Activated naive CD4-positive, alpha-beta T cell treated with Interleukin-2 at 50 U/mL for 16 hours (primary cell): ENCODE data around the gene BNC1.
"Not testable (repeated sequence)": the region's sequence is repeated elsewhere in the genome, so short reads cannot be mapped to it uniquely, and the experiment has no call there.

Experiments used
- DNase-seq: peaks from one replicate; pipeline ENCODE4 v3.0.0-alpha.2; 2020

BNC1 gene

DNA sequence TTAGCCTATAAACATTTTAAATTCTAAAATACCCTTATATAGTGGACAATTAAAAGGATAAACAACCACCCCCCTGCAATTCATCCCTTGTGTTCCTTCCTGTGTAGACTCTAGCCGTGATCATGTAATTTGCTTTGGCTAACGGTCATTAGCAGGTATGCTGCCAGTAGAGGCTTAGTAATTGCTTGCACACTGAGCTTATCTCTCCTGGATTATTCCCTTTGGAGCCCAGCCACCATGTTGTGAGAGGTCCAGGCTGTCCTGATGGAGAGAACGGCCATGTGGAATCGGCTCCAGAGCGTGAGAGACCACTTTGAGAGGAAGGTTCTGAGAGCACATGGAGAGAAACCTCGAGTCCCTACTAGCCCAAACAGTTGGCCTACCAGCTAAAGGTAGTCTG, 11.0 kb upstream of the BNC1 start:
- DNase-seq, result no peak

DNA sequence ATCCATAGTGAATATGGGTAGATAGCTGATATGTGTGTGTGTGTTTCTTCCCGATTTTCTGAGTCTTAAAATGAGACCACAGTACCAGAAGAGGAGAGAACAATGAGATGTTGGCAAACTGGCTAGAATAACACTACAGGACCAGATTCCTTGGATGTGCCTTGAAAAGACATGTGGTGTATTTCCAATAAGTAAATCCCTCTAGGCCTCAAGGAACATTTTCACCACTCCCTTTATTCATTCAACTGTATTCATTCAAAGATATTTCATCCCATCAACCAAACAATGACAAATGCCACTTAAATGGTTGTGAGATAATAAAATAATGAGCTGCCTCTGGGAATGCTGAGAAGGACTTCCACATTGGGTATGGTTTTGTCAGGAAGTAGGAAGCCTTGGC, 8.7 kb upstream of the BNC1 start:
- no peak for DNase-seq

DNA sequence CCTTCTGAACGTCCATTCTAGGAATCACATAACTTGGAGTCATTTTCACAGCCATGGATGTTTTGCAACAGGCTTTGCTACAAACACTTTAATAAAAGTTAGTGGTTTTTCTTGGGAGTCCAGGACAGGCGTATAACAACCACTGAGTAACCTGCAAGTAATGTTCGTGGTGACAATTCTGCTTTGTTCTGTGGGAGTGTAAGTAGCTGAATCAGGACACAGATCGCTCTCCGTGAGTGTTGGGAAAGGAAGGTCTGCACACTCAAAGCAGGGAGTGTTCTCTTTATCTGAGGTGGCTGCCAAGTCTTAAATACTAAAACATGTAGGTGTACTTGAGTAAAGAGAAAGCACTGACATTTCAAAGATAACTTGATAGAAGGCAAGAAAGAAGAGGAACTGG, 7.9 kb upstream of the BNC1 start:
- DNase-seq, result no peak

DNA sequence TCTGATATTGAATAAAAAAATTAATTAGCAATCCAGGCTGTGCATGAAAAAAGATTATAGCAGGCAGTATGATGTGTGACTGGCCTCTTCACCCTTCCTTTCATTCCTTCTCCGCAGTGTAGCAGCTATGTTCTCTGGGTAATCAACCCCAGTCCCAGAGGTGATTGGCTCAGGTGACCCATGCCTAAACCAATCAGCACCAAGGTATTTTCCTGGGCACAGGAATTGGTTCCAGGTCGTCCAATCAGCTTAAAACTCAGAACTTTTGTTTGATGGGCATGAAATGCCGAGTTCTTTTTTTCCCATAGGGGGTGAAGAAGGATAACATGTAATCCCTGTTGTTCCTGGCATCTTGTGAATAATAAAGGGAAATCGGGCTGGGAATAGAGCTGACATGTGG, 5.8 kb upstream of the BNC1 start:
- DNase-seq, result no peak

DNA sequence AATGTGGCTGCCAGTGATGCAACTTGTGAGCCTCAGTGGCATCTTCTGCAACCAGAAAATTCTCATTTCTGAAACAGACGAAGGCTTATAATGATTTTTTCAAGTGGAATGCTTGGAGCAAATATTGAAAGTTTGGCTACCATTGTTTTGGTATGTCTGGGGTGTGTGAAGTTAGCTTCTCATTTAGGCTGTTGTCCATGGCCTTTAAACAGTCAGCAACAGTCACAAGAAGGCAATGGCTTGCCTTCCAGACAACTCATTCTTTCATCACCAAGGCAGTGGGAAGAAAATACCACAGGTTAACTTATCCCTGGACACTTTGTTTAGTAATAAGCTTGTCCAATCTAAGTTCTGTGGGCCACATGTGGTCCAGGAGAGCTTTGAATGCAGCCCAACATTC, 4.7 kb upstream of the BNC1 start:
- DNase-seq, result no peak

DNA sequence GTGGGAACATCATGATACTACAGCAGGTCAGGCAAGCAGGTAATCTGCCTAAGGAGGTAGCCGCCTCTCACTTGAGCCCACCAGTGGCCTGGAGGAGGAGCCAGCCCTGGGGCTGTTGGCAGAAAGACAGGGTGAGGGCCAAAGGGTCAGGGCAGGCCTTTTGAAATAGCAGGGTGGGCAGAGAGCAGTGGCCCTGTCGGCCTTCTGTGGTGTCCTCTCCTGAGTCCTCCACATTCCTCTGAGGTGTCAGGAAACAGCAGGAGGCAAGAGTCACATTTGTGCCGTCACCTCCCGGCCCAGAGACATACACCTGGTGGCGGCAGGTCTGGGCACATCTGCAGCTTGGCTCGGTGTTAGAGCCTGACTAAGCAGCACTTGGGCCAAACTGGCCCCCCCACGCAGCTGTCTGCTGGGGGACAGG, 3.9 kb upstream of the BNC1 start:
- DNase-seq, result no peak

DNA sequence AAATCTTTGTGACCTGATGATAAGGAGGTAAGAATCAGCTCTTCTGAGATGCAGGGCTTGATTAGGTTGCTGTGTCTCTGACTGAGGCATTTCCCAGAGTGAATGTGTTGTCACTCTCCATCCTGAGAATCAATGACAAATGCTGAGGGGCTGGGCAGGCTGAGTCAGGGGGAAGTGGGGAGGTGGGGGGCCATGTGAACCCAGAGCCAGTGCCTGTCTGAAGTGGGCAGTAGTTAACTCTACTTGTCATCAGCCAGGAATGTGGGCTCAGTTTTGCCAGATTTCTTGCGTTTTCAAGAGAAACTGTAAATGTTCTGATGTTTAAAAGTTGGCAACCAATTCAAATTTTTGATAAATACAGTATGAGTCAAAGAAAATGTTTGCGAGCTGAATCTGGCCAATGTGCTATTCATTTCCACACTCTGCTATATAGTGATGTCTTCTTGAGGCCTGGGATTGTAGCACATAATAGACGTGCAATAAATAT, 3.1 kb upstream of the BNC1 start:
- DNase-seq, result no peak

DNA sequence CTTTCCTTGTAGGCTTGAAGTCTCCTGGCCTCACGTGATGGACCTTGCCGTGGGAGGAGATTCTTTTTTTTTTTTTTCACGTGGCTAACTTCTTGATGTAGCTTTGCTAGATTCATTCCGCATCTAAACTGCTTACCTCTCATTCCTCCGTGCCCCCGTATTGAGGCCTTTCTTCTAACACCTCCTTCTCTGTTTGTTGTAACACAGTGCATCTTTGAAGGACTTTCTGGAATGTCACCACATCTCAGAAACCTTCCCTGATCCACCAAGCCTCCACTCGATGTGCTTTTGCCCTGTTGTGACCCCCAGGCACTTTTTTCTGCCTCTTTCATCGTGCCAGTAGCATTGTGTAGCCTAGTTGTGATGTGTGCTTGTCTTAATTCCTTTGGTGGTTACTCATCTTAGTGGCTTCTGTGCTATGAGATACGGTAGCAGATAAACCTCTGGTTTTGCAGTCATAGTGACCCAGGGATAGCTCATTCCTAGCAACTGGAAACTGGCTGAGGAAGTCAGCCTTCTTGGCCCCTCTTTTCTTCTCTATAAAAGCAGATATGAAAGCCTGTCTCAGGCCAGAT, 1.6 kb upstream of the BNC1 start:
- no peak for DNase-seq

DNA sequence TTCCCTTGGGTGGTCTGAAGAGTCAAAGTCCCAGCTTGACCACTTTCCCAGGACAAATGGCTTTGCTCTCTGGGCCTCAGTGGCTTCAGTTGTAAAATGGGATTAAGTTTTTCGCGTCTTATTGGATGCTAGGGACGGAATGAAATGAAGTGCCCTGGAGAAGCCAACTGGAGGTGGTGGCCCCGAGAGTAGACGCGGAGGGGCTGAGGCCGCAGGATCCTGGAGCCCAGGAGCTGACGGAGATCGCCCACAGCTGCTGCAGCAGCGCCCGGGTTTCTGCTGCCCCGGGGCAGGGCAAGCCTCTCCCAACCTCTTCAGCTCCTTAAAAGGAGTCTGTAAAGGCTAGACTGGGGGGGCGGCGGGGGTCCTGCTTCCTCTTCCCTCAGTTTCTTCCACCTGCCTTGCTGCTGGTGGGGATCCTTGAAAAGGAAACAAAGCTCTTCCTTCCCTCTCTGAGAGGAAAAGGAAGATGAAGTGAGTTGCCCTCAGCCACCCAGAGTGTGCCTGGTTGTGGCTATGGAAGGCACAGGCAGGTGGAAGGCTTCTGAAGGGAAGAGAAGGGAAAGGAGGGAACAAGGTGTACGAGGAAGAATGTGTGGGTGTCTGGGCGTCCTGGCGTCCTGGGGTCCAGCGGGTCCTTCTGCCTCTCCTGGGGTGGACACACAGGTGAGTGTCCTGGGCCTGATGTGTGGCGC, 967 bp upstream of the BNC1 start:
- no peak for DNase-seq

DNA sequence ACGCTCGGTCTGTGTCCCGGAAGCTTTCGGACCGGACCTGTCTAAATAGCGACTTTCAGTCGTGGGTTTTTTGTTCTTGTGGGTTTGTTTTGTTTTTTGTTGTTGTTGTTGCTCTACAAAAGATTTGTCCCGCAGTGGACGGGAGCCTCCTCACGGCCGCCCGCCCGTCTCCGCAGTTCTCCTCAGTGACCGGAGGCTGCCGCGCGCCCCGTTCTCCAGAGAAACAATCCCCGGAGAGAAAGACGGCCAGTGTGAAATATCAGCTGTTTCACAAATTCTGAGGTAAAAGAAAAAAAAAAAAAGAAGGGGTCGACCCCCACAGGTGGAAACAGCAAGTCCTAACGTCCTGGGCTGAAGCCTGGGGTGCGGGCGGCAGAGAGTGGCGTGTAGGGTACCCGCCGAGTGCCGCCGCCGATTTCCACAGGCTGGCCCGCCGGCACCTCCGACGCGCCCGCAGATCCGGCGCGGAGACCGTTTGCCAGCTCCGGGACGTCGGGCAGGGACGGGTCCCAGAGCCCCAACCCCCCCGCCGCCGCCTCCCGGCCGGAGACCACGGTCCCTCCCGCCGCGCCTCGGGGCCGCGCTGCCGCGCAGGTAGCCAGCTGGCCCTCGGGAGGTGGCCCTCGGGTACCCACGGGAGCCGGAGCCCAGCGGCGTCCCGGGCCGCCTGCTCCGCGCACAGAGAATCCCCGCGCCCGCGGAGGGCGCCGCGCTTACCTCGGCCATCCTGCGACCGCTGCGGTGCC, 478 bp downstream of the BNC1 start:
- no peak for DNase-seq

DNA sequence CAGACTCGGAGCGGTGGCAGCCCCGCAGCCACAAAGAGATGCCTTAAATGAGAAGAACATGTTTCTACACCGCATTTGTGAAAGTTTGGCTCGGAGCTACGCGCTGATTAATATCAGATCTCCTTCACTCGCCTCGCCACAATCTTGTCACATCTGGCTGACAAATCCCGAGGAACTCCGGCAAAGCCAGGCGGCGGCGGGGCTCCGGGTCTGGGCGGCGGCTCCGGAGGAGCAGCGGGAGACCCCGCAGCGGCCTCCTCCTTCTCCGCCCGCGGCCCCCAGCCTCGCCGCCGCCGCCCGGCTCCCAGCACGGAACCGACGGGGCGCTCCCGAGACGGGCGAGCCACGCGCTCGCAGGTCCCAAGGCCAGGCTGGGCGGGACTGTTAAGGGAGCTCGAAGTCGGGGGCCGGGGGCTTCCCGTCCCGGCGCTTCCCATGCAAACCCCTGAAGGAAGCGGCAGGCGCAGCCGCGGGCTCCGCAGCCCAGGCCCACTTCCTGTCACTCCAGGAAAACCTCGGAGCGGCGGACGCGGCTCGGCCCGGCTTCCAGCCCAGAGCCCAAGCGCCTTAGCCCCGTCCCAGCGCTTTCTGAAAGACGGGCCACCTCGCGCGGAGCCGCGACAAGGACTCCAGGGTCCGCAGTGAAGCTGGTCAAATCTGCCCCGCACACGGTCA, 1.2 kb downstream of the BNC1 start:
- no peak for DNase-seq

DNA sequence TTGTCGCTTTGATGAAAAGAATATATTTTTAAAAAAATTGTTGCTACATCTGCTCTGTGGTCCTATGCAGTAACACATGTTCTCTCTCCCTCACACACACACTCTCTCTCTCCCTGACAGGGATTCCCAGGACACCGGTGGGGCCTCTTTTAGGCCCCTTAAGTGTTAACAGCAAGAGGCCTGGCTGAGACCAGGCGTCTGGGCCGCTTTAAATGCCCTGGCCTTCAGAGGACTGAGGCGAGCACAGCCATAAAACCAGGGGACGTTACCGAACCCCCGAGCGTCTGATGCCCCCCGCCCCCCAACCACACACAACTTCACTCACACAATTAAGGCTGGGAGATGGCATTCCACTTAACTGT, 1.7 kb downstream of the BNC1 start:
- DNase-seq, result no peak

DNA sequence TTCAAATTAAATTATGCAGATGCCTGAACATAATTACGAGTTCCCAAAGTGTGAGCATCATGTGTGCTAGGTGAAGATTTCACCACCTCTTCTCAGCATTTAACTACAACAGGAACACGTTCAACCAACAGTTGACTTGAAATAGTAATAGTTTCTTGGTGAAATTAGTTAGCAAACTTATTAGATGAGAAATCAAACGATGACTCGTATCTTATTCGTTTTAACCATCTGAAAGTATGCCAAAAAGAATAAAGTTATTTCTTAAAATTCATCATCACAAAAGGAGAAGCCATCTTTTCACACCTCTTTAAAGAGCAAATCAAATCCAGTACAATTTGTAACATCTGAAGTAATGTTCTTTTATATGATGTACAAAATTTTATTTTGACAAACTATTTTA, 2.3 kb downstream of the BNC1 start:
- no peak for DNase-seq

DNA sequence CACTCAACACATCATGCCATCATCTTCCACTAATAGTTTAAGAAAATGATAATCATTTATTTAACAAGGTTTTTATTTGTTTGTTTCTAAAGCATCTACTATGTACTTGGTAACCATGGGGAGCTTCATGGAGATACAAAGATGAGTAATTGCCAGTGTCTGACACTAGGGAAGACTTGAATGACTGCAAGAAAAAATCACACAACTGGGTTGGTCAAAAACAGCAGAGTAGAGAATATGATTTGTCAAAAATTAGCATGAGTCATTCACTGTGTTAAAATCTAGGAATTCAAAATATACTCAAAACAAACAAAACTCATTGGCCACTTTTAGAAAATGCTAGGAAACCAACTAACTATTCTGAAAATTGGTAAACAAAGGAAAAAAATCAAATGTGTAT, 6.3 kb downstream of the BNC1 start:
- DNase-seq, result no peak

DNA sequence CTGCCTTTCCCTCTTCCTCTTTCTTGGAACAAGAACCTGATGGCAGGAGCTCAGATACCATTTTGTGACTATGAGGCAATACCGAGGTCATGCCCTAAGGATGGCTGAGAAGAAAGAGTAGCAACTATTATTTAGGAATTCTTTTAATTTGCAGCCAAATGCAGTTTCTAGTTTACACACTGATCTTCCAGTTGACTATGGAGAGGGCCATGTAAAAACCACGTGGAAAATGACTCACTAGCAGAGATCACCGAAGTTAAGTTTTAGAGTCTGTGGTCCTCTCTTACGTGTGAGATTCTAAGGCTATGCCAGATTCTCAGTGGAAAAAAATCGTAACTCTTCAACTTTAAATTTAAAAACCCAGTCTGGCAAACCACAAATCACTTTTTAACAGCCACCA, 7.8 kb downstream of the BNC1 start:
- DNase-seq, result no peak

DNA sequence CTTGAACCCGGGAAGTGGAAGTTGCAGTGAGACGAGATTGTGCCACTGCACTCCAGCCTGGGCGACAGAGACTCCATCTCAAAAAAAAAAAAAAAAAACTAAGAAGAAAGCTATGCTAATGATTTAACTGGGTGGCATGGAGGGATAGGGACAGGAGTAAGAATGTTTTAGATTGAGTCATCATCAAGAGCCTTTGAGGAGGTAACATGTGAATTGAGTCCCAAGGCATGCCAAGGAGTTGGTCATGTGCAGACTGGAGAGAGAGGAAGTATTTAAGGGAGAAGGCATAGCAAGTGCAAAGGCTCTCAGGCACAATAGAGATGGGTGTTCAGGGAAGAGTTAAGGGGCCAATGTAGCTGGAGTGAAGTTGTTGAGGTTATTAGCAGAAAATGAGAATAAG, 9.1 kb downstream of the BNC1 start:
- DNase-seq, result no peak

DNA sequence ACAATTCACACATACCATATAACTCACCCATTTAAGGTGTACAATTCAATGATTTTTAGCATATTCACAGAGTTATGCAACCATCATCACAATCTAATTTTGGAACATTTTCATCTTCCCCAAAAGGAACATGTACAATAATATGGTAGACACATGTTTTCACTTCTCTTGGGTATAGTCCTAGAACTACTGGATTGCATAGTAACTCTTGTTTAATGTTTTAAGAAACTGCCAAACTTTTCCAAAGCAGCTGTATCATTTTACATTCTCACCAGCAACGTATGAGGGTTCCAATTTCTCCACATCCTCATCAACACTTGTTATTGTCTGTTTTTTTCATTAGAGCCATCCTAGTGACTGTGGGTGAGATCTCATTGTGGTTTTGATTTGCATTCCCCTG, 14.3 kb downstream of the BNC1 start:
- DNase-seq, result no peak

DNA sequence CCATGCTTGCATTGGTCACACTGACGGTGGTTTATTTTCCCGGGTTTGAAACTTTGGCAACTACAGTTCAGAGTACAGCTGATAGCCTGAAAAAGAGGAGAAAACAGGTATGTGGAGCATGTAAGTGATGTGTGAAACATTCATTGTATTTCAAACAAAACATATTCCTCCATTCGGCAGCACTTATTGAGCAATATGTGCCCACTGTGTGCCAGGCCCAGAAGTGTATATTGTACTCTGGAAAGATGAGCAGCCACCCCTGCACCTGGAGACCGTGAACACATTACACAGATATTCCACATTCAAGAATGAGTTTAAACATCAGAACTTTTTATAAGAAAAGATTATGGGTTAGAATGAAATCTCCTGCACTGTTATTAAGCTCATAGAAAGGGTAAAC, 16.3 kb downstream of the BNC1 start:
- no peak for DNase-seq

DNA sequence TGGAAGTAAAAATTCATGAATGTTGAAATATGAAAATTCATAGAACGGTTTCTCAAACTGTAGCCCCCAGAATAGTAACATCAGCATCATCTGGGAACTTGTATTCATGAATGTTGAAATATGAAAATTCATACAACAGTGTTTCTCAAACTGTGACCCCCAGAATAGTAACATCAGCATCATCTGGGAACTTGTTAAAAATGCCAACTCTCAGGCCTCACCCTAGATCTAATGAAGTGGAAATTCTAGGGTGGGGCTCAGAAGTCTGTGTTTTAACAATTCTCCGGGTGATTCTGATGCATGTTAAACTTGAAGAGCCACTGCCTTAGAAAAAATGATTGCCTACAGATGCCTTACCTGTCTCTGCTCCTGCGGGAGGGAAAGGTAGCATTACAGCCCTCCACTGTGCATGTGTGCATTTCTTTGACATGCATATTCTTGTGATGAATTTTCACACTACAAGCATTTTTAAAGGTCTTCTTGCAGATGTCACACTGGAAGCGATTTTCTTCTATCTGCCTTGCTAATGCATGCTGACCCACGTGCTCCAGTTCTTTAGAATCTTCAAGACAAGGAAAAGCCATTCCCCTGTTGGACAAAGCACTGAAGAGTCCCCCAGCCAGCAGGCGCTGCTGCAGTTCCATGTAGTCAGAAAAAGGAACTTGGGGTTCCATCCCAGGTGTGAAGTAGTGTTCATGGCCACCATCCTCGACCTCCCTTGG, 21.7 kb downstream of the BNC1 start:
- DNase-seq, result no peak

DNA sequence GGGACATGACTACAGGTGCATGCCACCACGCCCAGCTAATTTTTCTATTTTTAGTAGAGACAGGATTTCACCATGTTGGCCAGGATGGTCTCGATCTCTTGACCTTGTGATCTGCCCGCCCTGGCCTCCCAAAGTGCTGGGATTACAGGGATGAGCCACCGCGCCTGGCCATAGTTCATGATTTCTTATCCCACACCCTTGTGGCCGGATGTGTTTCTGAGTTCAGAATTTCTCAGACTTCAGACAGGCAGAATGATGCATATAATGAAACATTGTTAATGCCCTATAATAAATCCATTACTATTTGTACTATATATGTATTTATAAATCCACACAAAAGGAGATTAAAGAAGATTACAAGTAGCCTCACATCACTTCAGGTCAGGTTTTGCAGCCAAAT, 22.3 kb downstream of the BNC1 start:
- not testable (repeated sequence) for DNase-seq

DNA sequence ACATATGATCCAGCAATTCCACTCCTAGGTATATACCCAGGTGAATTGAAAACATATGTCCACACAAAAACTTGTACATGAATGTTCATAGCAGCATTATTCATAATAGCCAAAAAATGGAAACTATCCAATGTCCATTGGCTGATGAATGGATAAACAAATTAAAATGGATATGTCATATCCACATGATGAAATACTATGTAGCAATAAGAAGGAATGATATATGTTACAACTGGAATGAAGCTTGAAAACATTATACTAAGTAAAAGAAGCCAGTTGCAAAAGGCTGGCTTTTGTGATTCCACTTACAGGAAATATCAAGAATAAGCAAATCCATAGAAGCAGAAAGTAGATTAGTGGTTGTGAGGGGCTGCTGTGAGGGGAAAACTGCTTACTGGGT, 33.7 kb downstream of the BNC1 start:
- DNase-seq, result no peak

DNA sequence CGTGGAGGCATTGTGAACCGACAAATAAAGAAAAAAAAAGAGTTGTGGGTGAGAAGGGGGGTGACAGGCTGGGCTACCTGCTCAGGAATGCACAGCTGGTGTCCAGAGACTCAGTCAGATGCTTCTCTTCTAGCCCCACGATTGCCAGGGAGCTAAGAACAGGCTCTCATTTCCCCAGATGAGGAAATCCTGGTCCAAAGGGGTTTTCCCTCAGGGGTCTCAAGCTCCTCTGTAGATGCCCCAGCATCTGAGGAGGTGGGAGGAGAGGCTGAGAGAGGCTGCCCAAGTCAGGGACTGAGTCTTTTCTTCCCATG, 35.5 kb downstream of the BNC1 start:
- DNase-seq, result no peak
